Adipocyte (in vitro differentiated cells): ENCODE data around the gene MAP4K4.

Experiments
- DNase-seq: peaks from one replicate; pipeline ENCODE4 v3.0.0-alpha.2; 2015; ENCODE audit warnings: low read depth
- H3K27me3 ChIP-seq: replicated peaks from 2 replicates; pipeline ENCODE4 v1.7.0; 2013; ENCODE audit warnings: mild to moderate bottlenecking, low read length, moderate library complexity; ENCODE audit not compliant: control insufficient read depth, insufficient read depth
- H3K36me3 ChIP-seq: 2 replicates; pipeline ENCODE4 v1.7.0; 2013; ENCODE audit warnings: low read length, mild to moderate bottlenecking, moderate library complexity; ENCODE audit not compliant: control insufficient read depth, insufficient read depth, severe bottlenecking
- H3K4me1 ChIP-seq: 2 replicates; pipeline ENCODE4 v1.7.0; 2013; ENCODE audit warnings: mild to moderate bottlenecking, low read length, moderate library complexity; ENCODE audit not compliant: control insufficient read depth, insufficient read depth
- H3K4me3 ChIP-seq: 2 replicates; pipeline ENCODE4 v1.7.0; 2013; ENCODE audit warnings: mild to moderate bottlenecking, low read length, moderate library complexity
- H3K9ac ChIP-seq: 2 replicates; pipeline ENCODE4 v1.7.0; 2013; ENCODE audit warnings: mild to moderate bottlenecking, low read length, moderate library complexity
- H3K9me3 ChIP-seq: 2 replicates; pipeline ENCODE4 v1.7.0; 2013; ENCODE audit warnings: mild to moderate bottlenecking, low read length, moderate library complexity; ENCODE audit not compliant: control insufficient read depth

The MAP4K4 gene

GRCh38 chr2:101697124-101698013, at the start of gene MAP4K4:
MAP4K4 (plus strand) TSS chr2:101697707; CDS start chr2:101698081, 374 bp downstream.
- Histone ChIP-seq H3K9ac (peak within 1 kb of the TSS; percentile 93), H3K4me1 (peaks cover 17% of the 10 kb centered on the region), H3K9me3 (no peaks in the 10 kb centered on the region), H3K27me3 (no peaks in the 10 kb centered on the region), H3K4me3 (peak within 1 kb of the TSS; percentile 94), H3K36me3 (peaks cover under 1% of the 10 kb centered on the region)
- peak; percentile 92 for DNase-seq

DNA sequence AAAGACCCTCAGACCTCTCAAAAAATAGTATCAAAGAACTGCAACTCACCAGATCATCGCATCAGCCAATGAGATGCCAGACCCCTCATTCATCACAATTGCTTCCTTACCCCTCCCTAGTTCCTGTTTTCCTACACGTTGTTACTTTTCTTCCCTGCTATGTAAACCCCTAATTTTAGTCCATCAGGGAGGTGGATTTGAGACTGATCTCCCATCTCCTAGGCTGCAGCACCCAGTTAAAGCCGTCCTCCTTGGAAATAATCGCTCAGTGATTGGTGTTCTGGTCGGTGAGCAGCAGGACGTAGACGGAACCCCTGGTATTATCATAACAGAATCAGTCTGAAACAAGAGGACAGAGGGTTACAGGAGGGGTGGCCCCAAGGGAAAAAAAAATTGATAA, 44.0 kb upstream of the MAP4K4 start:
- H3K4me1 ChIP-seq = peaks cover 10% of the 10 kb centered on the region
- no peaks in the 10 kb centered on the region for H3K27me3 ChIP-seq
- no peak for DNase-seq
- H3K9ac ChIP-seq = no peak overlapping the region
- H3K36me3 ChIP-seq = no peaks in the 10 kb centered on the region
- no peaks in the 10 kb centered on the region for H3K9me3 ChIP-seq
- no peak overlapping the region for H3K4me3 ChIP-seq

DNA sequence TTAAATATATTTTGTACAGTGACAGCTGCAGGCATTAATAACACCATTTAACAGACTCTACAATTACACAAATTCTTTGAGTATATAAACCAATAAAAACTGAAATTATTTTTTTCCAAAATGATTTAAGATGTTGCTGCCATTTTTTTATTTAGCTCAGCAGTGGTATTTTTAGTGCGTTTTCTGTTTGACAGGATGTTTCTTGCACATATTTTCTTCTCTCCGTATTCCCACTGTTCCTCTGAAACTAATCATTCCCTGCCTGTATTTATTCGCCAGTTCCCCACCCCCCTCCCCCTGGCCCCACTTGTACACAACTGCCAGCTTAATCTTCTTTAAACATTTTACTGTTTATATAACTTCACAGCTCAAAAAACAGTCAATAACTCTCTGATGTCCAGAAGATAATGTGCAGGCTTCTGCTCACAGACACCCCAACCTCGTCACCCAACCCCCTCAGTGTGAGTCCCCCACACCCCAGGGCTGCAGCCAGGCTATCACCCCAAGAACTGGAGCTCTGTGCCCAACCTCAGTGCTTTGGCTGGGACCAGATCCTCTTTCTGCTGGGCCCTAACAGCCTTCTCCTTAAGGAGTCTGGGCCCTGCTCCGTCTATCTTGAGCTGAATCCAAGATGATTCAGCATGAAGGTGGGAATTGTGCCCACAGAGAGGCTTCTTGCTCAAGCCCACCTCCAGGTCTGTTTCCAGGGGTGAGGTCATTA, 41.6 kb upstream of the MAP4K4 start:
- H3K9ac ChIP-seq = no peak overlapping the region
- H3K36me3 ChIP-seq = no peaks in the 10 kb centered on the region
- no peak overlapping the region for H3K4me3 ChIP-seq
- no peaks in the 10 kb centered on the region for H3K9me3 ChIP-seq
- peaks cover 10% of the 10 kb centered on the region for H3K4me1 ChIP-seq
- no peaks in the 10 kb centered on the region for H3K27me3 ChIP-seq
- no peak for DNase-seq

GRCh38 chr2:101657787-101658186, 39.7 kb upstream of the MAP4K4 start:
- Histone ChIP-seq H3K36me3 (no peaks in the 10 kb centered on the region), H3K4me1 (peaks cover 6% of the 10 kb centered on the region), H3K4me3 (no peak overlapping the region), H3K9ac (no peak overlapping the region), H3K27me3 (no peaks in the 10 kb centered on the region), H3K9me3 (no peaks in the 10 kb centered on the region)
- no peak for DNase-seq

GRCh38 chr2:101658387-101658786, 39.1 kb upstream of the MAP4K4 start:
- H3K27me3 ChIP-seq = no peaks in the 10 kb centered on the region
- no peak overlapping the region for H3K9ac ChIP-seq
- no peak overlapping the region for H3K4me3 ChIP-seq
- DNase-seq = no peak
- H3K9me3 ChIP-seq = no peaks in the 10 kb centered on the region
- H3K4me1 ChIP-seq = peaks cover 6% of the 10 kb centered on the region
- no peaks in the 10 kb centered on the region for H3K36me3 ChIP-seq

DNA sequence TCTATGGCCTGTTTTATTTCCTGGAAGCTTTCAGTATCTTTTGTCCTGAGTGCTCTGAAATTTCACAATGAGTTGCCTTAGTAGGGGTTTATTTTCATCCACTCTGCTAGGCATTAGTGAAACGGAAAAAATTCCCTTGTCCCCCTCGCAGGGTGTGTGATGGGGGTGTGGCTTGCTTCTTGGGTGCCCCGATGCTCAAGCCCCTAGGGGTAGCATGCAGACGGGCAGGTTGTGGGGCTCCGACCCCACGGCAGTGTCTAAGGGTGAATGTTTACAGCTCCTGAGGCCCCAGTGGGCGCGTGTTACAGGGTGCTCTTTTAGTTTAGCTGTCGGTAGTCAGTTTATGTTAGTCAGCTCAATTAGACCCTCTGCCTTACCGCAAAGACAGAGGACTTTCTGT, 32.2 kb upstream of the MAP4K4 start:
- no peak overlapping the region for H3K4me3 ChIP-seq
- H3K9ac ChIP-seq = no peak overlapping the region
- no peaks in the 10 kb centered on the region for H3K36me3 ChIP-seq
- no peaks in the 10 kb centered on the region for H3K9me3 ChIP-seq
- no peaks in the 10 kb centered on the region for H3K4me1 ChIP-seq
- no peaks in the 10 kb centered on the region for H3K27me3 ChIP-seq
- no peak for DNase-seq

GRCh38 chr2:101667823-101668222, 29.7 kb upstream of the MAP4K4 start:
- H3K9me3 ChIP-seq = peaks cover 9% of the 10 kb centered on the region
- H3K27me3 ChIP-seq = no peaks in the 10 kb centered on the region
- H3K36me3 ChIP-seq = no peaks in the 10 kb centered on the region
- DNase-seq = no peak
- H3K4me1 ChIP-seq = no peaks in the 10 kb centered on the region
- no peak overlapping the region for H3K9ac ChIP-seq
- H3K4me3 ChIP-seq = no peak overlapping the region

DNA sequence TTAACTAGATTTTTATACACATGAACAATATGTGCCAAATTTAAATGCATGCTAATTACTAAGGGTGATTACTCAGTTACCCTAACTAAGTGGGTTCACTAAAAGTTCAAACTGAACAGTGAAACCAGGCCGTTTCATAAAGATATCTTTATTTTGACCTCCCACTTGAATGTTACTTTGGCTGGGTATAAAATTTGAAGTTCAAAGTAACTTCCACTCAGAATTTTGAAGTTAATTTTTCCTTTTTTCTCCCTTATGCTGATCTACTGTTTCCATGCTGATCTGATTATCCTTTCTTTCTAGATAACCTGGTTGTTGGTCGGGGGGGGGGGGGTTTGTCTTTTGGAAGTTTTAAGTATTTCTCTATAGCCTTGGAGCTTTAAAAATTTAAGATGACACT, 25.5 kb upstream of the MAP4K4 start:
- no peak overlapping the region for H3K9ac ChIP-seq
- no peaks in the 10 kb centered on the region for H3K4me1 ChIP-seq
- H3K27me3 ChIP-seq = no peaks in the 10 kb centered on the region
- DNase-seq = no peak
- no peaks in the 10 kb centered on the region for H3K36me3 ChIP-seq
- H3K4me3 ChIP-seq = no peak overlapping the region
- peaks cover 9% of the 10 kb centered on the region for H3K9me3 ChIP-seq

- Histone ChIP-seq H3K4me3 (no peak overlapping the region), H3K36me3 (no peaks in the 10 kb centered on the region), H3K9me3 (peaks cover 9% of the 10 kb centered on the region), H3K4me1 (no peaks in the 10 kb centered on the region), H3K27me3 (no peaks in the 10 kb centered on the region), H3K9ac (no peak overlapping the region)
- DNase-seq = no peak
Measured at GRCh38 chr2:101673920-101674319, 23.6 kb upstream of the MAP4K4 start.

- Histone ChIP-seq H3K9me3 (peaks cover 9% of the 10 kb centered on the region), H3K36me3 (no peaks in the 10 kb centered on the region), H3K9ac (no peak overlapping the region), H3K27me3 (no peaks in the 10 kb centered on the region), H3K4me1 (peaks cover 3% of the 10 kb centered on the region), H3K4me3 (no peak overlapping the region)
- DNase-seq = no peak
Measured at GRCh38 chr2:101675512-101675911, 22.0 kb upstream of the MAP4K4 start.

- H3K36me3 ChIP-seq = no peaks in the 10 kb centered on the region
- peaks cover 3% of the 10 kb centered on the region for H3K4me1 ChIP-seq
- H3K9ac ChIP-seq = no peak overlapping the region
- DNase-seq = no peak
- H3K4me3 ChIP-seq = no peak overlapping the region
- peaks cover 8% of the 10 kb centered on the region for H3K9me3 ChIP-seq
- H3K27me3 ChIP-seq = no peaks in the 10 kb centered on the region
Measured at GRCh38 chr2:101676674-101677073, 20.8 kb upstream of the MAP4K4 start.
